OCI-LY7 (cell line): ENCODE measurements around the gene MARS1.
"Not testable (repeated sequence)": the region's sequence is repeated elsewhere in the genome, so short reads cannot be mapped to it uniquely, and the experiment has no call there.

Experiments used
- CTCF ChIP-seq: fragments of 200-600 bp; sonication (generic); conservative IDR thresholded peaks from 2 replicates; pipeline ENCODE4 v1.5.1; 2014; ENCODE audit warnings: mild to moderate bottlenecking, antibody characterized with exemption, low read length, moderate library complexity, mixed read lengths
- EZH2phosphoT487 ChIP-seq: fragments of 200-600 bp; sonication (generic); IDR thresholded peaks from 2 replicates; pipeline ENCODE4 v1.6.1; 2018; ENCODE audit warnings: low read depth, borderline replicate concordance, mild to moderate bottlenecking, mixed run types, antibody characterized with exemption, low read length, moderate library complexity, mixed read lengths

GRCh38 chr12:57444337-57444736, 43.5 kb upstream of the MARS1 start:
- TF ChIP-seq CTCF, EZH2phosphoT487: not testable (repeated sequence)
